Transverse colon (tissue), 4 donors: Measurements from ENCODE around the gene AGAP1.

ENCODE experiments used
- EP300 ChIP-seq: sonication (generic); formaldehyde crosslinking; IDR thresholded peaks from one replicate; pipeline ENCODE4 v1.6.1; 2017; ENCODE audit warnings: antibody characterized with exemption, low read depth
- POLR2A ChIP-seq: fragments of 450-650 bp; IDR thresholded peaks from one replicate; pipeline ENCODE4 v1.6.1; 2016; ENCODE audit warnings: antibody characterized with exemption, mild to moderate bottlenecking, moderate library complexity
- POLR2AphosphoS5 ChIP-seq, 3 donors: sonication (generic); formaldehyde crosslinking; IDR thresholded peaks; one replicate each; pipeline ENCODE4 v1.6.1; 2016; ENCODE audit warnings: antibody characterized with exemption in 3 of 3
- TF ChIP-seq, protein P1 (sequence below), 5 experiments: fragments of 200-600 bp in 3 of 5; fragments of 450-650 bp in 2 of 5; sonication (generic) in 3 of 5; IDR thresholded peaks; 1 replicate in 2 of 5; 2 replicates in 3 of 5; pipeline ENCODE4 v1.5.1; 2016 to 2017; ENCODE audit warnings: antibody characterized with exemption in 5 of 5, inconsistent platforms in 3 of 5, mild to moderate bottlenecking in 2 of 5, moderate library complexity in 1 of 5

DNA sequence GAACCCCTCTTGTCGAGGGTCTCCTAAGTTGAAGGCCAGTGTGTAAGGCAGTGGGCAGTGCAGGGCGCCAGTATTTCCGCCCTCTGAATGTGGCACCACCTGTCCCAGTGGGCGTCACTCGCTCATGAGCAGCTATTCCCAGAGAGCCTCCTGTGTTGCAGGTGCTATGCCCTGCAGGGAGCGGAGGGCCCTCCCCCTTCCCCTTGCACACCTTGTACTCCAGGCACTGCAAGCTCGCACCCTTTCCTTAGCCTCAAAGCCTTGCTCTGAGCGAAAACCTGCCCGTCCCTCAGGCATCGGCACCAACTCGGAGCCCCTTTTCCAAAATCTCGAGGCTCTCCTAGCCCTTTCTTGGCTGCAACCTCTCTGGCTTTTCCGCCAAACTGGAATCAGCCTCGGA, 282.7 kb downstream of the AGAP1 start:
- no peak for TF ChIP-seq POLR2AphosphoS5 (IDR thresholded peaks at IDR 0.05)
- TF ChIP-seq, protein P1, sequence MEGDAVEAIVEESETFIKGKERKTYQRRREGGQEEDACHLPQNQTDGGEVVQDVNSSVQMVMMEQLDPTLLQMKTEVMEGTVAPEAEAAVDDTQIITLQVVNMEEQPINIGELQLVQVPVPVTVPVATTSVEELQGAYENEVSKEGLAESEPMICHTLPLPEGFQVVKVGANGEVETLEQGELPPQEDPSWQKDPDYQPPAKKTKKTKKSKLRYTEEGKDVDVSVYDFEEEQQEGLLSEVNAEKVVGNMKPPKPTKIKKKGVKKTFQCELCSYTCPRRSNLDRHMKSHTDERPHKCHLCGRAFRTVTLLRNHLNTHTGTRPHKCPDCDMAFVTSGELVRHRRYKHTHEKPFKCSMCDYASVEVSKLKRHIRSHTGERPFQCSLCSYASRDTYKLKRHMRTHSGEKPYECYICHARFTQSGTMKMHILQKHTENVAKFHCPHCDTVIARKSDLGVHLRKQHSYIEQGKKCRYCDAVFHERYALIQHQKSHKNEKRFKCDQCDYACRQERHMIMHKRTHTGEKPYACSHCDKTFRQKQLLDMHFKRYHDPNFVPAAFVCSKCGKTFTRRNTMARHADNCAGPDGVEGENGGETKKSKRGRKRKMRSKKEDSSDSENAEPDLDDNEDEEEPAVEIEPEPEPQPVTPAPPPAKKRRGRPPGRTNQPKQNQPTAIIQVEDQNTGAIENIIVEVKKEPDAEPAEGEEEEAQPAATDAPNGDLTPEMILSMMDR (IDR thresholded peaks at IDR 0.05): no peak
- no peak for TF ChIP-seq EP300
- TF ChIP-seq POLR2A: no peak
